HG02798 (cell line): Measurements from ENCODE around the gene PYGM.
"Not testable (repeated sequence)": the region's sequence is repeated elsewhere in the genome, so short reads cannot be mapped to it uniquely, and the experiment has no call there.

ENCODE experiments used
- ATAC-seq: cut with Tn5 transposase; IDR thresholded peaks from one replicate; pipeline ENCODE4 v1.9.1; 2021; ENCODE audit warnings: mild to moderate bottlenecking; ENCODE audit not compliant: unreplicated experiment, poor library complexity

The PYGM gene

DNA sequence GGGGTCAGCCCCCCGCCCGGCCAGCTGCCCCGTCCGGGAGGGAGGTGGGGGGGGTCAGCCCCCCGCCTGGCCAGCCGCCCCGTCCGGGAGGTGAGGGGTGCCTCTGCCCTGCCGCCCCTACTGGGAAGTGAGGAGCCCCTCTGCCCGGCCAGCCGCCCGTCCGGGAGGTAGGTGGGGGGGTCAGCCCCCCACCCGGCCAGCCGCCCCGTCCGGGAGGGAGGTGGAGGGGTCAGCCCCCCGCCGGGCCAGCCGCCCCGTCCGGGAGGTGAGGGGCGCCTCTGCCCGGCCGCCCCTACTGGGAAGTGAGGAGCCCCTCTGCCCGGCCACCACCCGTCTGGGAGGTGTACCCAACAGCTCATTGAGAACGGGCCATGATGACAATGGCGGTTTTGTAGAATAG lies 57.8 kb downstream of the PYGM start:
- not testable (repeated sequence) for ATAC-seq

DNA sequence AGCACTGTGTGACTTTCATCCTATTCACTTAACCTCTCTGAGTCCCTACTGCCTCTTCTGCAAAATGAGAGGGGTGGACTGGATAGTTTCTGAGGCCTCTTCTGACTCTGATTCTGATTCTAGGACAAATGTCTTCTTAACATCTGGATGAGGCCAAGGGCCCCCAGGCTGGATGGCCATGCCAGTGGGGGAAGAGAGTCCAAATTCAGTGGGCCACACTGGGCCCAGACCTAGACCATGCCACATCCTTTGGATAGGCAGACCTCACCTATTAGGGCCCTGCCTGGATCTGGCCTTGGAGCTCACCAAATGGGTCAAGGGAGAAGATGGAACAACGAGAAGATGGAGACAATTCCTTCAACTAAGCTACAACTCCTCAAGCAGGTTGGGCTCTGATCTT lies 61.3 kb downstream of the PYGM start:
- ATAC-seq: no peak

DNA sequence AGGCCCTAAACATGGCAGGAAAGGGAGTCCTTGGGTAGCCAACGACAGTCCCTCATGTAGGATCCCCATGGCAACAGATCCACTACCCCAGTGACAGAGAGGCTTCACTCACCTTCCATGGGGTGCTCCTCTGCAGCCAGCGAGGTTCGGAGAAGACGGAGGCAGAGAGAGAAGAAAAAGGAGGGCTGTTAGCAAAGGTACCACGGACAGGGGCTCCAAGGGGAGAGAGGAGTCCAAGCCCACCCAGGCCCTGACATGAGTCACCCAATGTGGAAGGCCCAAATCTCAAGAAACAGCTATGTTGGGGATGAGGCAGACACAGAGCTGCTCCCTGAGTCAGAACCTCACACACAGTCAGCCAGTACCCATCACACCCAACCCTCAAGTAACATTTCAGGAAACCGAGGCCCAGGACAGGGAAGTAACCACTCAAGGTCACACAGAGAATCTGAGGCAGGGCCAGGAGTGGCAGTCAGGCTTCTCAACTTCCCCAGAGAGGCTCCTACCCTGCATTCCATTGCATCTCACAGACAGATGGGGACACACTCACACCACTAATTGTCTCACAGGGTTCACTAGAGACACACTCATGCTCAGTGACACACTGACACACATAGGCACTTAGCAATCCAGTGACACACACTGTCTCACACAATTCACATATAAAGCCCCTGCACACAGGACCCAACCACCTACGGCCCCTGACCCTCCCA lies 62.0 kb downstream of the PYGM start:
- no peak for ATAC-seq
